PFSK-1 (cell line): ENCODE data around the gene RANGAP1.

Experiments
- POLR2AphosphoS5 ChIP-seq: IDR thresholded peaks from 2 replicates; pipeline ENCODE4 v1.6.1; 2012; ENCODE audit warnings: low read depth, mild to moderate bottlenecking, control low read depth, low read length, moderate library complexity
- REST ChIP-seq, 2 experiments: IDR thresholded peaks; 2 replicates each; pipeline versions ENCODE4 v1.6.1 to v1.8.0; 2011 to 2012; ENCODE audit warnings: low read depth in 2 of 2, low read length in 2 of 2, control low read depth in 1 of 2, inconsistent platforms in 1 of 2, mild to moderate bottlenecking in 1 of 2, moderate library complexity in 1 of 2; ENCODE audit not compliant: insufficient read depth in 1 of 2
- TAF1 ChIP-seq: IDR thresholded peaks from 2 replicates; pipeline ENCODE4 v1.6.1; 2012; ENCODE audit warnings: low read length, control low read depth, borderline replicate concordance; ENCODE audit not compliant: insufficient read depth

- TF ChIP-seq POLR2AphosphoS5: no peak
- no peak for TF ChIP-seq REST (IDR thresholded peaks at IDR 0.05; ENCODE audit: insufficient read depth in 1 of 2, low read depth in 2 of 2, low read length in 2 of 2)
- no peak for TF ChIP-seq TAF1
Observed at GRCh38 chr22:41302811-41303210, 16.8 kb upstream of the RANGAP1 start.
